GM11168 (cell line): ENCODE data around the gene MAML2.

Experiments
- in situ Hi-C: fragments of 300-500 bp; cut with MboI; formaldehyde crosslinking; loops from one replicate; pipeline ENCODE4 v1.12.0; 2022; ENCODE audit warnings: low sequenced_read_pairs; ENCODE audit not compliant: unreplicated experiment

MAML2 gene

GRCh38 chr11:95972060-95972459, 370.9 kb downstream of the MAML2 start:
- in situ Hi-C loops, result no loop called here

- in situ Hi-C loops, result no loop called here
Measured at GRCh38 chr11:95968585-95968984, 374.4 kb downstream of the MAML2 start.

- in situ Hi-C loops, result no loop called here
Measured at GRCh38 chr11:95964281-95964680, 378.7 kb downstream of the MAML2 start.

GRCh38 chr11:95961758-95962157, 381.2 kb downstream of the MAML2 start:
- in situ Hi-C loops, result no loop called here

GRCh38 chr11:95950905-95951304, 392.1 kb downstream of the MAML2 start:
- in situ Hi-C loops, result no loop called here

GRCh38 chr11:95948637-95949036, 394.4 kb downstream of the MAML2 start:
- in situ Hi-C loops, result no loop called here

- in situ Hi-C loops, result no loop called here
Measured at GRCh38 chr11:95944623-95945022, 398.4 kb downstream of the MAML2 start.

- in situ Hi-C loops, result no loop called here
Measured at GRCh38 chr11:95943546-95943945, 399.4 kb downstream of the MAML2 start.

- in situ Hi-C loops, result no loop called here
Measured at GRCh38 chr11:95939091-95939490, 403.9 kb downstream of the MAML2 start.

GRCh38 chr11:95937358-95937757, 405.6 kb downstream of the MAML2 start:
- in situ Hi-C loops, result no loop called here

GRCh38 chr11:95933594-95933993, 409.4 kb downstream of the MAML2 start:
- in situ Hi-C loops, result no loop called here

- in situ Hi-C loops, result no loop called here
Measured at GRCh38 chr11:95931916-95932315, 411.1 kb downstream of the MAML2 start.

GRCh38 chr11:95930948-95931347, 412.0 kb downstream of the MAML2 start:
- in situ Hi-C loops, result no loop called here

- in situ Hi-C loops, result no loop called here
Measured at GRCh38 chr11:95926726-95927125, 416.3 kb downstream of the MAML2 start.
